Measurements from ENCODE around the gene F11.

DNA sequence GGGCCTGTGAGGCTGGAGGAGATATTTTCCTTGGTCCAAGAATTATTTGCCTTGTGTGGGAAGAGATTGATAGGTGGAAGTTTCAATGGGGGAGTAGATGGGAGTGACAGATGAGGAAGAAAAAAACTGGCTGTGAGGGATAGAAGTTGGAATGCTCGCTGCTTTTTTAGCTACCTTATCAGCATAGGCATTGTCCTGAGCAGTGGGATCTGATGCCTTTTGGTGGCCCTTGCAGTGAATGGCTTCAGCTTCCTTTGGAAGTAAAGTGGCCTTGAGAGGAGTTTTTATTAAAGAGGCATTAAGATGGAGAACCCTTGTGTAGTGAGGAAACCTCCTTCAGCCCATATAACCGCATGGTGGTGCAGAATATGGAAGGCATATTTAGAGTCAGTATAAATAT is 22.7 kb upstream of the F11 start:
- no peak for TF ChIP-seq CREM (CRISPR knock-in tag; IDR thresholded peaks at IDR 0.05)
- TF ChIP-seq ESRRA (CRISPR knock-in tag; IDR thresholded peaks at IDR 0.05; ENCODE audit: borderline replicate concordance) = no peak
- TF ChIP-seq NR1H2 (CRISPR knock-in tag; IDR thresholded peaks at IDR 0.05) = no peak
- TF ChIP-seq MXD4 (CRISPR knock-in tag; IDR thresholded peaks at IDR 0.05; ENCODE audit: borderline replicate concordance) = no peak
- TF ChIP-seq, protein P1, sequence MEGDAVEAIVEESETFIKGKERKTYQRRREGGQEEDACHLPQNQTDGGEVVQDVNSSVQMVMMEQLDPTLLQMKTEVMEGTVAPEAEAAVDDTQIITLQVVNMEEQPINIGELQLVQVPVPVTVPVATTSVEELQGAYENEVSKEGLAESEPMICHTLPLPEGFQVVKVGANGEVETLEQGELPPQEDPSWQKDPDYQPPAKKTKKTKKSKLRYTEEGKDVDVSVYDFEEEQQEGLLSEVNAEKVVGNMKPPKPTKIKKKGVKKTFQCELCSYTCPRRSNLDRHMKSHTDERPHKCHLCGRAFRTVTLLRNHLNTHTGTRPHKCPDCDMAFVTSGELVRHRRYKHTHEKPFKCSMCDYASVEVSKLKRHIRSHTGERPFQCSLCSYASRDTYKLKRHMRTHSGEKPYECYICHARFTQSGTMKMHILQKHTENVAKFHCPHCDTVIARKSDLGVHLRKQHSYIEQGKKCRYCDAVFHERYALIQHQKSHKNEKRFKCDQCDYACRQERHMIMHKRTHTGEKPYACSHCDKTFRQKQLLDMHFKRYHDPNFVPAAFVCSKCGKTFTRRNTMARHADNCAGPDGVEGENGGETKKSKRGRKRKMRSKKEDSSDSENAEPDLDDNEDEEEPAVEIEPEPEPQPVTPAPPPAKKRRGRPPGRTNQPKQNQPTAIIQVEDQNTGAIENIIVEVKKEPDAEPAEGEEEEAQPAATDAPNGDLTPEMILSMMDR (IDR thresholded peaks at IDR 0.05) = no peak
- TF ChIP-seq IRF2 (CRISPR knock-in tag; IDR thresholded peaks at IDR 0.05; ENCODE audit: borderline replicate concordance, low read depth) = no peak
- TF ChIP-seq TCF7 (CRISPR knock-in tag; IDR thresholded peaks at IDR 0.05; ENCODE audit: low read depth) = no peak
- TF ChIP-seq SMAD3 (CRISPR knock-in tag; IDR thresholded peaks at IDR 0.05; ENCODE audit: borderline replicate concordance) = no peak
- TF ChIP-seq, protein P2, sequence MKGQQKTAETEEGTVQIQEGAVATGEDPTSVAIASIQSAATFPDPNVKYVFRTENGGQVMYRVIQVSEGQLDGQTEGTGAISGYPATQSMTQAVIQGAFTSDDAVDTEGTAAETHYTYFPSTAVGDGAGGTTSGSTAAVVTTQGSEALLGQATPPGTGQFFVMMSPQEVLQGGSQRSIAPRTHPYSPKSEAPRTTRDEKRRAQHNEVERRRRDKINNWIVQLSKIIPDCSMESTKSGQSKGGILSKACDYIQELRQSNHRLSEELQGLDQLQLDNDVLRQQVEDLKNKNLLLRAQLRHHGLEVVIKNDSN (CRISPR knock-in tag; IDR thresholded peaks at IDR 0.05) = no peak
- no peak for TF ChIP-seq TEAD4 (CRISPR knock-in tag; IDR thresholded peaks at IDR 0.05)
- TF ChIP-seq, protein P3, sequence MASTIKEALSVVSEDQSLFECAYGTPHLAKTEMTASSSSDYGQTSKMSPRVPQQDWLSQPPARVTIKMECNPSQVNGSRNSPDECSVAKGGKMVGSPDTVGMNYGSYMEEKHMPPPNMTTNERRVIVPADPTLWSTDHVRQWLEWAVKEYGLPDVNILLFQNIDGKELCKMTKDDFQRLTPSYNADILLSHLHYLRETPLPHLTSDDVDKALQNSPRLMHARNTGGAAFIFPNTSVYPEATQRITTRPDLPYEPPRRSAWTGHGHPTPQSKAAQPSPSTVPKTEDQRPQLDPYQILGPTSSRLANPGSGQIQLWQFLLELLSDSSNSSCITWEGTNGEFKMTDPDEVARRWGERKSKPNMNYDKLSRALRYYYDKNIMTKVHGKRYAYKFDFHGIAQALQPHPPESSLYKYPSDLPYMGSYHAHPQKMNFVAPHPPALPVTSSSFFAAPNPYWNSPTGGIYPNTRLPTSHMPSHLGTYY (CRISPR knock-in tag; IDR thresholded peaks at IDR 0.05) = no peak

Measured in WTC11 (cell line).